Subcutaneous abdominal adipose tissue (tissue), 5 donors: ENCODE data around the gene ARID3A.

Source experiments
- H3K27ac ChIP-seq: one replicate; pipeline ENCODE4 v1.7.0; 2013; ENCODE audit warnings: low read depth, mild to moderate bottlenecking, inconsistent platforms, low read length, moderate library complexity
- H3K27me3 ChIP-seq, 5 donors: one replicate each; pipeline ENCODE4 v1.7.0; 2013; ENCODE audit warnings: low read length in 5 of 5, inconsistent platforms in 1 of 5; ENCODE audit not compliant: control insufficient read depth in 5 of 5, insufficient read depth in 4 of 5
- H3K36me3 ChIP-seq, 5 donors: one replicate each; pipeline ENCODE4 v1.7.0; 2013; ENCODE audit warnings: low read length in 5 of 5; ENCODE audit not compliant: control insufficient read depth in 5 of 5, insufficient read depth in 5 of 5
- H3K4me1 ChIP-seq, 5 donors: one replicate each; pipeline ENCODE4 v1.7.0; 2013; ENCODE audit warnings: low read length in 5 of 5, mild to moderate bottlenecking in 3 of 5, moderate library complexity in 1 of 5; ENCODE audit not compliant: control insufficient read depth in 5 of 5, insufficient read depth in 5 of 5
- H3K4me3 ChIP-seq, 5 donors: one replicate each; pipeline ENCODE4 v1.7.0; 2013; ENCODE audit warnings: low read length in 5 of 5, low read depth in 1 of 5
- H3K9ac ChIP-seq, 5 donors: one replicate each; pipeline ENCODE4 v1.7.0; 2013; ENCODE audit warnings: low read length in 5 of 5, mild to moderate bottlenecking in 4 of 5, moderate library complexity in 3 of 5
- H3K9me3 ChIP-seq, 5 donors: one replicate each; pipeline ENCODE4 v1.7.0; 2013; ENCODE audit warnings: low read length in 5 of 5; ENCODE audit not compliant: control insufficient read depth in 5 of 5
- donor health status: healthy.
- donor health status: healthy.
- donor health status: healthy.
- donor health status: healthy.
- donor health status: healthy.

ARID3A gene

DNA sequence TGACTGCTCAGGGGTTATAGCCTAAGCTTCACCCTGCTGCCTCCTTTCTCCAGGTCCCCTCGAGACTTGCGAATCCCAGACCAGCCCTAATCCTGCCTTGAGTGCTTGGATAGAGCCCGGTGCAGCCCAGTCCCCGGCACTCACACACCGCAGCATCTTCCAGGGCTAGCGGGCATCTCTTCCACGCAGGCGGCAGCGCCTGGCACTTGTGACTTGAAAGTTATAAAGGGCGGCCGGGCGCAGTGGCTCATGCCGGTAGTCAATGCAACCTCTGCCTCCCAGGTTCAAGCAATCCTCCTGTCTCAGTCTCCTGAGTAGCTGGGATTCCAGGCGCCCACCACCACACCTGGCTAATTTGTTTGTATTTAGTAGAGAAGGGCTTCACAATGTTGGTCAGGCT lies 60.2 kb downstream of the ARID3A start:
- no peak overlapping the region for H3K27ac ChIP-seq
- H3K4me1 ChIP-seq = peaks cover 0 to 41% (median 26%) of the 10 kb centered on the region in 5 donors
- H3K9me3 ChIP-seq = no peaks in the 10 kb centered on the region
- no peaks in the 10 kb centered on the region for H3K27me3 ChIP-seq
- no peak overlapping the region for H3K9ac ChIP-seq
- peaks cover 0 to 49% (median 27%) of the 10 kb centered on the region in 5 donors for H3K36me3 ChIP-seq
- H3K4me3 ChIP-seq = no peak overlapping the region

DNA sequence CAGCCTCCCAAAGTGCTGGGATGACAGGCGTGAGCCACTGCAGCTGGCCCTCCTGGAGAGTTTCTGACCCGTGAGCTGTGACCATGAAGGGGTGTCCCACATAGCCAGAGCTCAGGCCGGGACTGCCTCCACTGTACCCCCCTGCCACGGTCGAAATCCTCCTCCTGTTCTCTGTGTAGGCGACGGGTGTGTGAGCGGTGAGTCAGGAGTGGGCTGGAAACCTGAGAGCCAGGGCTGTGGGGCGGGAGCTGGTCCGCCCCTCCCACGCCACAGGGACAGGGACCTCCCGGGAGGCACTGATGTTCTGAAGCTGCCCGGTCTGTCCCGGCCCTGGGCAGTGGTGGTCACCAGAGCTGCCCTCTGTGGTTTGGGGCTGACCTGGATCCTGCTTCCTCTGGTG lies 62.2 kb downstream of the ARID3A start:
- Histone ChIP-seq H3K4me3 (no peak overlapping the region), H3K9ac (no peak overlapping the region), H3K9me3 (no peaks in the 10 kb centered on the region), H3K27me3 (no peaks in the 10 kb centered on the region), H3K36me3 (peaks cover 0 to 61% (median 33%) of the 10 kb centered on the region in 5 donors), H3K4me1 (peaks cover 0 to 47% (median 26%) of the 10 kb centered on the region in 5 donors), H3K27ac (no peak overlapping the region)

DNA sequence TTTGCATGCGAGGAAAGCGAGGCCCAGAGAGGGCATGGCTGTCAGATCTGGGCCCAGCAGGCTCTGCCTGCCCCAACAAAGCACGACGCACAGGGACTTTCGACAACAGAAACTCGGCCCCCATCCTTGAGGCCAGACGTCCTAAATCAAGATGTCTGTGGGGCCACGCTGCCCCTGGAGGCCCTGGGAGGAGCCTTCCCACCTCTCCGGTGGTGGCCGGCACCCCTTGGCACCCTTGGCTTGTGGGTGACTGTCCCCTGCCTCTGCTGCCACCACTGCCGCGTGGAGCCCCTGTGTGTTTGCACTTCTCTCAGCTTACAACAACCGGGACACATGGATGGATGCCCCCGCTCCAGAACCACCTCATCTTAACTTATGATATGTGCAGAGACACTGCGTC lies 62.7 kb downstream of the ARID3A start:
- Histone ChIP-seq H3K36me3 (peaks cover 0 to 64% (median 36%) of the 10 kb centered on the region in 5 donors), H3K27me3 (no peaks in the 10 kb centered on the region), H3K9ac (no peak overlapping the region), H3K4me1 (peaks cover 0 to 49% (median 27%) of the 10 kb centered on the region in 5 donors), H3K27ac (no peak overlapping the region), H3K4me3 (no peak overlapping the region), H3K9me3 (no peaks in the 10 kb centered on the region)

DNA sequence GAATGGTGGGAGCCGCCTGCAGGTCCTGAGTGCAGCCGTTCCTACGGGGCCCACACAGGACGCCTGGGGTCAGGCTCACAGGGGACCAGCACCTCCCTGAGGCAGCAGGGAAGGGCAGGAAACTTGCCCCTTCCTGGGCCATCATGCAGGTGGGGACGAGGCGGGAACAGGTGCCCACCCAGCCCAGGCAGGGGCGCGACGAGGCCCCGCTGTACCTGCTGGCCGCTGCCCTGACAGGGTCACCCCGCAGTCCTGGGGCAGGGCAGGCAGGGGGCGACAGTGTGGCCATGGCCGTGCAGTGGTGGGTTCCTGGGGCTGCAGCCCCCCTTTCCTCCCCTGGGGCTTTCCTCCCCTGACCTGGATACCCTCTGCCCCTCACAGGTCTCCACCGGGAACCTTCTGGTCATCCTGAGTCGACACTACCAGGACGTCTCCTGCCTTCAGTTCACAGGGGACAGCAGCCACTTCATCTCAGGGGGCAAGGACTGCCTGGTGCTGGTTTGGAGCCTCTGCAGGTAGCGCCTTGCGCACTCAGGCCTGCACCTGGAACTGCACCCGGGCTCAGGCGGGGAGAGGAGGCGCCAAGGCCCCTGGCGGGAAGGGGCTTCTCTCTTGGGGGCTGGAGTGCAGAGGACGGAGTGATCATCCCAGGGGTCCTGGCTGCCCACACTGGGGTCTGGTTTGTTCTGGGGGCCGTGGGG lies 63.7 kb downstream of the ARID3A start:
- H3K4me1 ChIP-seq = peaks cover 0 to 52% (median 23%) of the 10 kb centered on the region in 5 donors
- peaks cover 0 to 69% (median 42%) of the 10 kb centered on the region in 5 donors for H3K36me3 ChIP-seq
- no peak overlapping the region for H3K9ac ChIP-seq
- H3K27me3 ChIP-seq = no peaks in the 10 kb centered on the region
- no peaks in the 10 kb centered on the region for H3K9me3 ChIP-seq
- H3K27ac ChIP-seq = no peak overlapping the region
- H3K4me3 ChIP-seq = no peak overlapping the region

DNA sequence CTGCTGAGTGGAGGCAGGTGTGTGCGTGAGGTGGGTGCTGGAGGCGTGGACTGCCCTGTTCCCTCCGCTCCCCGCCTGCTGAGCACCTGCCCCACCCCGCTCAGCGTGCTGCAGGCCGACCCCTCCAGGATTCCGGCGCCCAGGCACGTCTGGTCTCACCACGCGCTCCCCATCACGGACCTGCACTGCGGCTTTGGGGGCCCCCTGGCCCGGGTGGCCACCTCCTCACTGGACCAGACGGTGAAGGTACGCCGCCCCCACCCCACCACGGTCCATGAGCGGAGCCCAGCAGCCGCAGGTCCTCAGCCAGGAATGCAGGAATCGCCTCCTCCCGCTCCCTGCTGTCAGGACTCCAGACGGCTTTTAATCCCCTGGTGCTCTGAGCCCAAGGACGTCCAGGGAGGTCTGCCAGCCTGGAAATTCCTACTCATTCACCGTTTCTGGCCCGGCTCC lies 64.3 kb downstream of the ARID3A start:
- Histone ChIP-seq H3K9ac (no peak overlapping the region), H3K27me3 (no peaks in the 10 kb centered on the region), H3K4me1 (peaks cover 0 to 52% (median 20%) of the 10 kb centered on the region in 5 donors), H3K36me3 (peaks cover 0 to 69% (median 42%) of the 10 kb centered on the region in 5 donors), H3K4me3 (no peak overlapping the region), H3K27ac (no peak overlapping the region), H3K9me3 (no peaks in the 10 kb centered on the region)

DNA sequence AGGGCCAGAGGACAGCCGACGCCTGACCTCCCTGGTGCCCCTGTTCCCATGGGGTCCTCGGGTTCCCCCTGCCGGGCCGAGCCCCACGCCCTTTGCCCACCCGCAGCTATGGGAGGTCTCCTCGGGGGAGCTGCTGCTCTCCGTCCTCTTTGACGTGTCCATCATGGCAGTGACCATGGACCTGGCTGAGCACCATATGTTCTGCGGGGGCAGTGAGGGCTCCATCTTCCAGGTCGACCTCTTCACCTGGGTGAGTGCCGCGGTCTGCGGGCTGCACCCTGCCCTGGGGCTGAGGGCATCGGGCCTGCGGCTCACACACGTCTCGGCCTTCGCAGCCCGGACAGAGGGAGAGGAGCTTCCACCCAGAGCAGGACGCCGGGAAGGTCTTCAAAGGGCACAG lies 64.9 kb downstream of the ARID3A start:
- H3K36me3 ChIP-seq = peaks cover 0 to 68% (median 42%) of the 10 kb centered on the region in 5 donors
- H3K27ac ChIP-seq = no peak overlapping the region
- no peak overlapping the region for H3K9ac ChIP-seq
- H3K27me3 ChIP-seq = peaks cover 0 to 4% (median 2%) of the 10 kb centered on the region in 5 donors
- no peak overlapping the region for H3K4me3 ChIP-seq
- H3K4me1 ChIP-seq = peaks cover 0 to 53% (median 25%) of the 10 kb centered on the region in 5 donors
- H3K9me3 ChIP-seq = no peaks in the 10 kb centered on the region

DNA sequence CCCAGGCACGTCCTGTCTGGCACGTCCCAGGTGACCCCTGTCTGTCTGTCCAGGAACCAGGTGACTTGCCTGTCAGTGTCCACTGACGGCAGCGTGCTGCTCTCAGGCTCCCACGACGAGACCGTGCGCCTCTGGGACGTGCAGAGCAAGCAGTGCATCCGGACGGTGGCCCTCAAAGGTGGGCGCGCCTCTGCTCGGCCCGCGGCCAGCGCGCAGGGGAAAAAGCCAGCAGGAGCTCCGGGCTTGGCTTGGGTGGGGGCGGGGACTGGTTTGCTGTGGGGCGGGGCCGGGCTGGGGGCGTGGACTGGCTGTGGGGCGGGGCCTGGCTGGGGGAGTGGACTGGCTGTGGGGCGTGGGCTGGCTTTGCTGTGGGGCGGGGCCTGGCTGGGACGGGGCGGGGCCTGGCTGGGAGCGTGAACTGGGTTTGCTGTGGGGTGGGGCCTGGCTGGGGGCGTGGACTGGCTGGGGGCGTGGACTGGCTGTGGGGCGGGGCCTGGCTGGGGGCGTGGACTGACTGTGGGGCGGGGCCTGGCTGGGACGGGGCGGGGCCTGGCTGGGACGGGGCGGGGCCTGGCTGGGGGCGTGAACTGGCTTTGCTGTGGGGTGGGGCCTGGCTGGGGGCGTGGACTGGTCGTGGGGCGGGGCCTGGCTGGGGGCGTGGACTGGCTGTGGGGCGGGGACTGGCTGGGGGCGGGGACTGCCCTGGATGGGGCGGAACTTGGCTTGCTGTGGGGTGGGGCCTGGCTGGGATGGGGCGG lies 65.5 kb downstream of the ARID3A start:
- H3K27me3 ChIP-seq = peaks cover 5 to 11% (median 8%) of the 10 kb centered on the region in 5 donors
- H3K9me3 ChIP-seq = no peaks in the 10 kb centered on the region
- peaks cover 0 to 62% (median 37%) of the 10 kb centered on the region in 5 donors for H3K36me3 ChIP-seq
- no peak overlapping the region for H3K4me3 ChIP-seq
- no peak overlapping the region for H3K27ac ChIP-seq
- H3K4me1 ChIP-seq = peaks cover 0 to 60% (median 31%) of the 10 kb centered on the region in 5 donors
- H3K9ac ChIP-seq = no peak overlapping the region

DNA sequence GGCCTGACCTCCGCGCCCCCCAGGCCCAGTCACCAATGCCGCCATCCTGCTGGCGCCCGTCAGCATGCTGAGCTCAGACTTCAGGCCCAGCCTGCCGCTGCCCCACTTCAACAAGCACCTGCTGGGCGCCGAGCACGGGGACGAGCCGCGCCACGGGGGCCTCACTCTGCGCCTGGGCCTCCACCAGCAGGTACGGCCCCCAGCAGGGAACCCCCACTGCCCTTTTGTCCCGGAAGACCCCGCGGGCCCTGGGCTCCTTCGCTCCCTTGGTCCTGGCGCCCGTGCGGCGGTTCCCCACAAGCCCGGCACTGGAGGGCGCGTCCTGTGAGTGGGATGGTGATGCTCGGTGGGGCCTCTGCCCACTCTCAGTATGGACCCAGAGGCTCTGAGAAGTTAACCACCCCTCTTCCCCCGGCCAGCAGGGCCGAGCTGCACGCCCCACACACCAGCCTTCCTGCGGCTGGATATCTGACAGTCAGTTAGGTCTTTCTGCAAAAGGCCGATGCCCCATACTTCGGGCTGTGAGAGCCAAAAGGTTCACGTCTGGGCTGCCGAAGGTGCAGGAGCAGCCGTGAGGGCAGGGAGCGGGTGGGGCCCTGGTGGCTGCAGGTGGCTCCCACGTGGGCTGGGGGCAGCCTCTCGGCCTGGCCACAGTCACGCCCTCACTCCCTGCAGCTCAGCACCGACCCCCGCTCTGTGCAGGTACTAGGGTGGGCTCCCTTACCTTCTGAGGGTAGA lies 66.3 kb downstream of the ARID3A start:
- Histone ChIP-seq H3K36me3 (peaks cover 0 to 54% (median 31%) of the 10 kb centered on the region in 5 donors), H3K4me3 (no peak overlapping the region), H3K27ac (peak overlapping the region; percentile 26), H3K27me3 (peaks cover 6 to 16% (median 9%) of the 10 kb centered on the region in 5 donors), H3K9ac (no peak overlapping the region), H3K9me3 (no peaks in the 10 kb centered on the region), H3K4me1 (peaks cover 0 to 62% (median 34%) of the 10 kb centered on the region in 5 donors)

DNA sequence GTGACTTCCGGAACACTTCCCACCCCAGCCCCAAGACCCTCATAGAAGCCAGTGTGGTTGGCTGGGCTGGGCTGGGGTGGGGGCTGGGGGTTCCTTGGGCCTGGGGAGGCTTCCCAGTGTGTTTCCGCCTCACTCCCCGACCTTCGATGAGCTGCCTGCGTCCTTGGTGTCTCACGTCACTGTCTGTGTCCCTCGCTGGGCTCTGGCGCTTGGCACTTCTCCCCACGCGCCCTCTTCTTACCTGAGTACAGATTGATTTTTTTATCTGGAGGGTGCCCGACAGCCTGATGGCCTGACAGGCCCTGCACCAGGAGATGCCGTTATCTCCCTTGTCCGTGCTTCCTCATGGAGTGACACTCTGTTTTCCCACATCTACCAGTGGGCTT lies 66.8 kb downstream of the ARID3A start:
- Histone ChIP-seq H3K9me3 (no peaks in the 10 kb centered on the region), H3K9ac (peak overlapping the region in 1 of 5 donors; percentile 30), H3K4me1 (peaks cover 0 to 62% (median 34%) of the 10 kb centered on the region in 5 donors), H3K27me3 (peaks cover 9 to 19% (median 15%) of the 10 kb centered on the region in 5 donors), H3K36me3 (peaks cover 0 to 49% (median 27%) of the 10 kb centered on the region in 5 donors), H3K4me3 (no peak overlapping the region), H3K27ac (peak overlapping the region; percentile 26)
